PC-9 (cell line): Measurements from ENCODE around the gene KCNK4.

Source experiments
- CTCF ChIP-seq: fragments of 200-600 bp; sonication (generic); conservative IDR thresholded peaks from 2 replicates; pipeline ENCODE4 v1.6.1; 2017; ENCODE audit warnings: mixed run types, antibody characterized with exemption, mild to moderate bottlenecking, moderate library complexity
- EZH2 ChIP-seq: fragments of 200-600 bp; sonication (generic); IDR thresholded peaks from 2 replicates; pipeline ENCODE4 v1.8.0; 2017; ENCODE audit warnings: antibody characterized with exemption, low read depth

GRCh38 chr11:64305075-64305690 is 14.1 kb downstream of the KCNK4 start, which contains the start of gene ESRRA:
- TF ChIP-seq CTCF, result no peak
- TF ChIP-seq EZH2, result no peak
